Left ventricle myocardium inferior (tissue), 1 donor: ENCODE results near the gene SESTD1. TPM values are rescaled to one million over a fixed set of nuclear protein-coding genes. Genes with fewer than 3 reads are reported as not detected.

Experiments used
- DNase-seq: peaks from one replicate; pipeline ENCODE4 v3.0.0-alpha.2; 2020
- H3K27ac ChIP-seq: fragments of 200-600 bp; replicated peaks from 2 replicates; pipeline ENCODE4 v1.8.0; 2021
- H3K27me3 ChIP-seq: fragments of 200-600 bp; 2 replicates; pipeline ENCODE4 v1.8.0; 2021; ENCODE audit warnings: low read depth
- H3K36me3 ChIP-seq: fragments of 200-600 bp; 2 replicates; pipeline ENCODE4 v1.8.0; 2021
- H3K4me1 ChIP-seq: fragments of 200-600 bp; 2 replicates; pipeline ENCODE4 v1.8.0; 2021
- H3K4me3 ChIP-seq: fragments of 200-600 bp; 2 replicates; pipeline ENCODE4 v1.8.0; 2021; ENCODE audit warnings: mild to moderate bottlenecking, moderate library complexity
- H3K9me3 ChIP-seq: fragments of 200-600 bp; replicated peaks from 2 replicates; pipeline ENCODE4 v1.8.0; 2021
- CTCF ChIP-seq: fragments of 200-600 bp; IDR thresholded peaks from 2 replicates; pipeline ENCODE4 v1.8.0; 2021; ENCODE audit warnings: antibody characterized with exemption, mild to moderate bottlenecking, borderline replicate concordance
- intact Hi-C: fragments of 100-400 bp; cut with micrococcal nuclease; formaldehyde crosslinking; loops from one replicate; pipeline ENCODE4 v1.11.0; 2022
- total RNA-seq: library from RNA; stranded (reverse); fragmentation: NEBNext Ultra II Directional; extraction: Animal tissue kit (Norgen Biotek cat#: 25700); gene quantifications from one replicate; pipeline ENCODE4 v1.2.1, GENCODE V29; 2021
- donor health status: DM: no; HTN: yes; CAD: no; lungs with severe emphysema.

The SESTD1 gene
- total RNA-seq, 1 donor from 2014 or later = 33.7 TPM

- Histone ChIP-seq H3K27ac (no peak overlapping the region), H3K4me1 (no peaks in the 10 kb centered on the region), H3K4me3 (no peak overlapping the region), H3K27me3 (no peaks in the 10 kb centered on the region), H3K9me3 (no peaks in the 10 kb centered on the region), H3K36me3 (no peaks in the 10 kb centered on the region)
- no peak for DNase-seq
- intact Hi-C loops = no loop called here
- TF ChIP-seq CTCF = no peak
These were observed 25.7 kb upstream of the SESTD1 start for GRCh38 chr2:179290329-179290728.

GRCh38 chr2:179285060-179285459 is 20.4 kb upstream of the SESTD1 start:
- H3K36me3 ChIP-seq = no peaks in the 10 kb centered on the region
- H3K4me3 ChIP-seq = no peak overlapping the region
- intact Hi-C loops = no loop called here
- no peaks in the 10 kb centered on the region for H3K27me3 ChIP-seq
- no peak for DNase-seq
- no peak for TF ChIP-seq CTCF
- H3K4me1 ChIP-seq = no peaks in the 10 kb centered on the region
- no peak overlapping the region for H3K27ac ChIP-seq
- no peaks in the 10 kb centered on the region for H3K9me3 ChIP-seq

GRCh38 chr2:179277429-179278196 is 13.0 kb upstream of the SESTD1 start:
- intact Hi-C loops = no loop called here
- no peak for DNase-seq
- no peak overlapping the region for H3K27ac ChIP-seq
- no peak for TF ChIP-seq CTCF
- peaks cover 10% of the 10 kb centered on the region for H3K4me1 ChIP-seq
- H3K4me3 ChIP-seq = no peak overlapping the region
- no peaks in the 10 kb centered on the region for H3K9me3 ChIP-seq
- H3K36me3 ChIP-seq = no peaks in the 10 kb centered on the region
- no peaks in the 10 kb centered on the region for H3K27me3 ChIP-seq

- intact Hi-C loops = no loop called here
- H3K36me3 ChIP-seq = no peaks in the 10 kb centered on the region
- H3K9me3 ChIP-seq = no peaks in the 10 kb centered on the region
- H3K4me3 ChIP-seq = no peak overlapping the region
- no peak for TF ChIP-seq CTCF
- H3K4me1 ChIP-seq = peaks cover 10% of the 10 kb centered on the region
- no peaks in the 10 kb centered on the region for H3K27me3 ChIP-seq
- peak overlapping the region; percentile 79 for H3K27ac ChIP-seq
- no peak for DNase-seq
These were observed 10.8 kb upstream of the SESTD1 start for GRCh38 chr2:179275253-179276012.

- TF ChIP-seq CTCF = no peak
These were observed 10.1 kb upstream of the SESTD1 start for GRCh38 chr2:179274749-179275148.

More at GRCh38 chr2:179274749-179275148, 10.1 kb upstream of the SESTD1 start:
- no peak for DNase-seq
- Histone ChIP-seq H3K9me3 (no peaks in the 10 kb centered on the region), H3K27ac (peak overlapping the region; percentile 79), H3K36me3 (no peaks in the 10 kb centered on the region), H3K27me3 (no peaks in the 10 kb centered on the region), H3K4me1 (peaks cover 10% of the 10 kb centered on the region), H3K4me3 (no peak overlapping the region)
- intact Hi-C loops = no loop called here
